Adrenal gland (tissue), 12 donors: Measurements from ENCODE around the gene NISCH. TPM values are rescaled to one million over a fixed set of nuclear protein-coding genes. Genes with fewer than 3 reads are reported as not detected.

Experiments
- DNase-seq, 7 donors: peaks; one replicate each; pipeline ENCODE4 v3.0.0-alpha.2; 2019 to 2020
- H3K27ac ChIP-seq, 5 donors: fragments of 200-600 bp; sonication (generic) in 4 of 5; 1 replicate in 3 of 5; 2 replicates in 2 of 5; pipeline versions ENCODE4 v1.5.1 to v1.8.0; 2016 to 2020; ENCODE audit warnings: mild to moderate bottlenecking in 1 of 5
- H3K27me3 ChIP-seq: fragments of 200-600 bp; 2 replicates; pipeline ENCODE4 v1.8.0; 2021
- H3K36me3 ChIP-seq, 2 donors: fragments of 200-600 bp; replicated peaks in 1 of 2; 1 replicate in 1 of 2; 2 replicates in 1 of 2; pipeline versions ENCODE4 v1.5.1 to v1.8.0; 2018 to 2022
- H3K4me1 ChIP-seq, 2 donors: fragments of 200-600 bp; replicated peaks in 1 of 2; 1 replicate in 1 of 2; 2 replicates in 1 of 2; pipeline versions ENCODE4 v1.5.1 to v1.8.0; 2018 to 2021
- H3K4me3 ChIP-seq, 4 donors: fragments of 200-600 bp; sonication (generic) in 3 of 4; one replicate each; pipeline ENCODE4 v1.5.1; 2016 to 2018
- H3K9me3 ChIP-seq, 3 donors: fragments of 200-600 bp; sonication (generic) in 1 of 3; replicated peaks in 1 of 3; 1 replicate in 2 of 3; 2 replicates in 1 of 3; pipeline versions ENCODE4 v1.5.1 to v1.8.0; 2016 to 2021
- CTCF ChIP-seq, 6 experiments: fragments of 450-650 bp in 4 of 6; fragments of 200-600 bp in 2 of 6; sonication (generic) in 1 of 6; IDR thresholded peaks; 1 replicate in 5 of 6; 2 replicates in 1 of 6; pipeline versions ENCODE4 v1.5.1 to v1.8.0; 2016 to 2021; ENCODE audit warnings: antibody characterized with exemption in 6 of 6, mild to moderate bottlenecking in 2 of 6, moderate library complexity in 1 of 6
- POLR2A ChIP-seq, 2 donors: fragments of 450-650 bp; IDR thresholded peaks; one replicate each; pipeline ENCODE4 v1.6.1; 2017; ENCODE audit warnings: antibody characterized with exemption in 2 of 2, mild to moderate bottlenecking in 2 of 2, moderate library complexity in 1 of 2
- WGBS, 4 donors: extraction: QIAGEN DNeasy Blood & Tissue Kit in 2 of 4; methylation state at CpG; one replicate each; pipeline versions ENCODE4 v1.1.5 to v1.1.7; 2013 to 2017; 5-methylcytosine and 5-hydroxymethylcytosine counted together
- intact Hi-C, 2 donors: fragments of 100-400 bp; cut with DNase I; formaldehyde crosslinking; loops; one replicate each; pipeline versions ENCODE4 v1.14.1 to v1.15.0; 2022 to 2023
- polyA plus RNA-seq, 3 donors: library from polyadenylated mRNA; stranded (reverse); fragments of 200-250 nt in 2 of 3; fragments of 350-450 nt in 1 of 3; fragmentation: Illumina TruSeq in 1 of 3; extraction: RNeasy Lipid Tissue Mini Kit (QIAGEN cat#74804) in 1 of 3; gene quantifications; one replicate each; pipeline ENCODE4 v1.2.3, GENCODE V29; 2013 to 2014
- total RNA-seq, 9 donors: library from RNA; depleted of rRNA in 4 of 9; stranded (reverse); fragments of >200 nt in 4 of 9; fragments of 120-200 nt in 1 of 9; fragmentation: NEBNext Ultra II Directional in 1 of 9; extraction: Animal tissue kit (Norgen Biotek cat#: 25700) in 1 of 9; gene quantifications; one replicate each; pipeline versions ENCODE4 v1.1.0 to v1.2.4, GENCODE V29; 2013 to 2023
- donor health status: healthy with polysubstance abuse.
- donor health status: Bipolar disorder and iron deficiency.
- donor health status: DM: yes; HTN: yes; CAD: no.
- donor health status: DM: no; HTN: no; CAD: no.
- donor health status: DM: no; HTN: no; CAD: no.
- donor health status: DM: yes; HTN: yes; CAD: no.

NISCH gene
- total and polyA plus RNA-seq, 12 donors = 39.4 to 186 (median 100) TPM

GRCh38 chr3:52527732-52528585 lies 72.6 kb downstream of the NISCH start:
- Histone ChIP-seq H3K9me3 (no peaks in the 10 kb centered on the region), H3K36me3 (peaks cover 0 to 43% of the 10 kb centered on the region in 2 donors), H3K4me3 (no peak overlapping the region), H3K27ac (peak overlapping the region in 2 of 5 donors; percentile 84 to 89), H3K27me3 (no peaks in the 10 kb centered on the region), H3K4me1 (peaks cover 44 to 76% of the 10 kb centered on the region in 2 donors)
- peak in 2 of 7 donors; percentile 16 for DNase-seq
- intact Hi-C loops = no loop called here
- WGBS, 4 donors = 80 to 91% (median 82%) methylated on average over 7 to 18 of the region's 18 CpGs
- TF ChIP-seq POLR2A (IDR thresholded peaks at IDR 0.05) (no peak), CTCF (IDR thresholded peaks at IDR 0.05) (no peak)

- 74 to 88% (median 86%) methylated on average over 4 to 25 of the region's 25 CpGs for WGBS, 4 donors
- Histone ChIP-seq H3K4me1 (peaks cover 44 to 76% of the 10 kb centered on the region in 2 donors), H3K4me3 (no peak overlapping the region), H3K9me3 (no peaks in the 10 kb centered on the region), H3K27ac (peak overlapping the region in 3 of 5 donors; percentile 62 to 86 (median 84)), H3K27me3 (no peaks in the 10 kb centered on the region), H3K36me3 (peaks cover 0 to 35% of the 10 kb centered on the region in 2 donors)
- TF ChIP-seq CTCF (IDR thresholded peaks at IDR 0.05) (no peak), POLR2A (IDR thresholded peaks at IDR 0.05) (no peak)
- intact Hi-C loops = no loop called here
- peak in 2 of 7 donors; percentile 18 to 23 for DNase-seq
Observed at GRCh38 chr3:52528586-52529375, 73.4 kb downstream of the NISCH start.

- H3K4me1 ChIP-seq = peaks cover 49 to 74% of the 10 kb centered on the region in 2 donors
- peak overlapping the region in 4 of 5 donors; percentile 41 to 86 (median 73) for H3K27ac ChIP-seq
- 54 to 80% (median 63%) methylated on average over 4 to 12 of the region's 12 CpGs for WGBS, 4 donors
- TF ChIP-seq POLR2A (IDR thresholded peaks at IDR 0.05) (peak; percentile 9 to 20), CTCF (IDR thresholded peaks at IDR 0.05) (no peak)
- no peaks in the 10 kb centered on the region for H3K9me3 ChIP-seq
- H3K27me3 ChIP-seq = no peaks in the 10 kb centered on the region
- intact Hi-C loops = loop anchor here in 1 of 2 donors (5.0 to 10.0 kb wide), 2 partner anchors 57 to 155 kb away; partner anchors contain the start of genes GNL3 and PBRM1
- peak; percentile 50 to 94 (median 59) for DNase-seq
- H3K36me3 ChIP-seq = peaks cover 0 to 26% of the 10 kb centered on the region in 2 donors
- H3K4me3 ChIP-seq = no peak overlapping the region
Observed at GRCh38 chr3:52529376-52530333, 74.3 kb downstream of the NISCH start.
